ENCODE data around the gene KAZN.

The KAZN gene

DNA sequence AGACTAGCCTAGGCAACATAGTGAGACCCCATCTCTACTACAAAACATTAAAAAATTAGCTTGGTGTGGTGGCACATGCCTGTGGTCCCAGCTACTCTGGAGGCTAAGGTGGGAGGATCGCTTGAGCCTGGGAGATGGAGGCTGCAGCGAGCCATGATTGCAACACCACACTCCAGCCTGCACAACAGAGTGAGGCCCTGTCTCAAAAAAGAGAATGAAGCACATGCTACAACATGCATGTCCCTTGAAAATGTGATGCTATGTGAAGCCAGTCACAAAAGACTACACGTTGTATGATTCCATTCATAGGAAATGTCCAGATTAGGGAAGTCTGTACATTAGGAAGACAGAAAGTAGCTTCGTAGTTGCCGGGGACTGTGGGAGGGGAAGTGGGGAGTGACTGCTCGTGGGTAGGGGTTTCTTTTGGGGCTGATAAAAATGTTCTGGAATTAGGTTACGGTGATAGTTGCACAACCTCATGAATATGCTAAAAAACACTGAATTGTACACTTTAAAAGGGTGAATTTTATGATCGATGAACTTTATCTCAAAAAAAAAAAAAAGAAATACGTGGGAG lies 202.1 kb downstream of the KAZN start:
- no peak for DNase-seq (ENCODE audit: insufficient read length, low spot score)
- TF ChIP-seq CTCF (IDR thresholded peaks at IDR 0.05; ENCODE audit: insufficient read depth, missing control alignments): no peak
- no peak for FAIRE-seq

DNA sequence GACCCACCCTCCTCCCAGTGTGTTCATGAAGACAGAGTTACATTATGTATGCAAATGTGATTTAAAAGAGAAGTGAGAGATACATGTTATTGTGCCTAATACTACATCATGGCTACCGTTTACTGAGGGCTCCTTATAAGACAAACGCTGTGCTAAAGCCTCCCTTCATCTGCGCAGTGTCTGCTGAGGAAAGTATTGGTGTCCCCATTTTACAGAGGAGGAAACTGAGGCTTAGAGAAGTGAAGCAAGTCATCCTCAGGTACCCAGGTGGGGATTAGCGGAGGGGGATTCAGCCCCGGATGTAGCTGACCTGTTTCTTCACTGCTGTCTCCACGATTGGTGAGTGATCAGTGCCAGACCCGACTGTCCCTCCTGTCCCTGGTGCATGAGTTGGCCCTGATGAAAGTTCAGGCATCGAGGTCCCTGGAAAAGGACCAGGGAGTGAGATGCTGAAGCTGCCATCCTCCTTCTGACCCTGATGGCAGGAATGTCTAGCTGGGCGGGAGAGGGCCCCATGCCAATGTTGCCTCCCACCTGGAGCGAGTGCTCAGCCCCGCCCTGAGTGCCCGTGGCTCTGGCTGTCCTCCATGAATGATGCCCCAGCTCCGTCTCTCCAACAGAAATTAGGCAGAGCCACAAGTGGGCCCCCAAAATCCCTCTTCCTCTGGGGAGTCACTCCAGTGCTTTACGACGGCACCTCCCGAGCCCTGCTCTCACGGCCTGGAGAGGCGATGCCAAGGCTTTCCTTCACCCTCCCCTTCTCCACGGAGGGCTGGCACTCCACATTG lies 204.7 kb downstream of the KAZN start:
- DNase-seq (ENCODE audit: insufficient read length, low spot score) (no peak), FAIRE-seq (no peak)
- no peak for TF ChIP-seq CTCF (IDR thresholded peaks at IDR 0.05; ENCODE audit: insufficient read depth, missing control alignments)

- FAIRE-seq (no peak), DNase-seq (ENCODE audit: insufficient read length, low spot score) (no peak)
- TF ChIP-seq CTCF (IDR thresholded peaks at IDR 0.05; ENCODE audit: insufficient read depth, missing control alignments): no peak
These were observed 206.1 kb downstream of the KAZN start for GRCh38 chr1:14804626-14805025.

DNA sequence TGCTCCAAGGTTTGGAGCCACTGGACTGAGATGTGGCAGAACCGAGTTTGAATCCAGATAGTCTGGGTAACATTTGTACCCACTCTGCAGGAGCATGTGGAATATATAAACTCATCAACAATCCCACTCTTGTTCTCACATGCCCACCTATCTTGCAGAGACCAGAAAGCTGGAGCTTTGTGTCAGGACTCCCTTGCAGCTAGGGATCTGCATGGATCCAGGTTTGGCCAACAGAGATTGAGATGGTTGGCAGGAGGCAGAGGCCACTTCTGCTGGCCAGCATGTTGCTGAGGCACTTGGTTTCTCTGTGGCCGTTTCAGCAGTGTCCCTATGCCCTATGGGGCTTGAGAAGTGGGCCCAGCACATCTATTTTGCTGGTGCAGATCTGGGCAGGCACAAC lies 208.3 kb downstream of the KAZN start:
- FAIRE-seq: no peak
- TF ChIP-seq CTCF (IDR thresholded peaks at IDR 0.05; ENCODE audit: insufficient read depth, missing control alignments): no peak
- DNase-seq (ENCODE audit: insufficient read length, low spot score): no peak

- no peak for TF ChIP-seq CTCF (IDR thresholded peaks at IDR 0.05; ENCODE audit: insufficient read depth, missing control alignments)
- DNase-seq (ENCODE audit: insufficient read length, low spot score) (no peak), FAIRE-seq (no peak)
These were observed 210.3 kb downstream of the KAZN start for GRCh38 chr1:14808768-14809167.

- FAIRE-seq (no peak), DNase-seq (ENCODE audit: insufficient read length, low spot score) (no peak)
- TF ChIP-seq CTCF (IDR thresholded peaks at IDR 0.05; ENCODE audit: insufficient read depth, missing control alignments): no peak
These were observed 210.9 kb downstream of the KAZN start for GRCh38 chr1:14809191-14809981.
